ENCODE data around the gene FIG4.

- no peak for TF ChIP-seq ZC3H10 (CRISPR knock-in tag; IDR thresholded peaks at IDR 0.05)
- TF ChIP-seq, protein P1, sequence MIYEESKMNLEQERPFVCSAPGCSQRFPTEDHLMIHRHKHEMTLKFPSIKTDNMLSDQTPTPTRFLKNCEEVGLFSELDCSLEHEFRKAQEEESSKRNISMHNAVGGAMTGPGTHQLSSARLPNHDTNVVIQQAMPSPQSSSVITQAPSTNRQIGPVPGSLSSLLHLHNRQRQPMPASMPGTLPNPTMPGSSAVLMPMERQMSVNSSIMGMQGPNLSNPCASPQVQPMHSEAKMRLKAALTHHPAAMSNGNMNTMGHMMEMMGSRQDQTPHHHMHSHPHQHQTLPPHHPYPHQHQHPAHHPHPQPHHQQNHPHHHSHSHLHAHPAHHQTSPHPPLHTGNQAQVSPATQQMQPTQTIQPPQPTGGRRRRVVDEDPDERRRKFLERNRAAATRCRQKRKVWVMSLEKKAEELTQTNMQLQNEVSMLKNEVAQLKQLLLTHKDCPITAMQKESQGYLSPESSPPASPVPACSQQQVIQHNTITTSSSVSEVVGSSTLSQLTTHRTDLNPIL (CRISPR knock-in tag; IDR thresholded peaks at IDR 0.05; ENCODE audit: low read depth) = no peak
- TF ChIP-seq ARNTL (CRISPR knock-in tag; IDR thresholded peaks at IDR 0.05; ENCODE audit: borderline replicate concordance, low read depth) = no peak
- TF ChIP-seq ZNF70 (CRISPR knock-in tag; IDR thresholded peaks at IDR 0.05) = no peak
These were observed 100.2 kb downstream of the FIG4 start for GRCh38 chr6:109791301-109791700.
